ENCODE data around the gene OXCT2.

Gene OXCT2

DNA sequence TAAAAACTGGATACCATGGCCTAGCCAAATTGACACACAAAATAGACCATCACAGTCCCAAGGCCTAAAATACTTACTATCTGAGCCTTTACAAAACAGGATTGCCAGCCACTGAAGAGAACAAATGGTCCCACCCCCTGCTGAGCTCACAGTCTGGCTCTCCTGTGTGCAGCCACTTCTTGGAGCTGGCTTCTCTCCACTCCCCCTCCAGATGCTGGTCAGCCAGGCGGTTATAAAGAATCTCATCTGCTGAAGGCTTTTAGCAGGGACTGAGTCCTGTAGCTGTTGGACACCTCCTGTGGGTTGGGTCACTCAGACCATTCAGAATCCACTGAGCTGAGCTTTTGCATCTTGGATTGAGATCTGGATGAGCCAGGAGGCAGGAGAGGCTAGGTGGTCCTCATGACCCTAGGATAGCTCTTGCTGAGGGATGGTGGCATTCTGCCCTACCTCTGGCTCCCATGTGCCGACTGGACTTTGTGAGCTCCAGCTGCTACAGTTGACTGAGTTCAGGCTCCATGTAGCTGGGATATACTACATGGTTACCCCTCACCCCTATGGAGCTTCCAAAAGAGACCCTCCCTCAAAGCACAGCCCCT is 16.1 kb downstream of the OXCT2 start:
- Mint-ChIP-seq H3K27ac (no peak overlapping the region), H3K4me1 (peaks cover 4% of the 10 kb centered on the region), H3K9me3 (no peaks in the 10 kb centered on the region), H3K4me3 (no peak overlapping the region), H3K36me3 (ENCODE audit: low read depth) (peaks cover 57% of the 10 kb centered on the region), H3K27me3 (ENCODE audit: low read depth) (peaks cover 4% of the 10 kb centered on the region)
- TF ChIP-seq, protein P1, sequence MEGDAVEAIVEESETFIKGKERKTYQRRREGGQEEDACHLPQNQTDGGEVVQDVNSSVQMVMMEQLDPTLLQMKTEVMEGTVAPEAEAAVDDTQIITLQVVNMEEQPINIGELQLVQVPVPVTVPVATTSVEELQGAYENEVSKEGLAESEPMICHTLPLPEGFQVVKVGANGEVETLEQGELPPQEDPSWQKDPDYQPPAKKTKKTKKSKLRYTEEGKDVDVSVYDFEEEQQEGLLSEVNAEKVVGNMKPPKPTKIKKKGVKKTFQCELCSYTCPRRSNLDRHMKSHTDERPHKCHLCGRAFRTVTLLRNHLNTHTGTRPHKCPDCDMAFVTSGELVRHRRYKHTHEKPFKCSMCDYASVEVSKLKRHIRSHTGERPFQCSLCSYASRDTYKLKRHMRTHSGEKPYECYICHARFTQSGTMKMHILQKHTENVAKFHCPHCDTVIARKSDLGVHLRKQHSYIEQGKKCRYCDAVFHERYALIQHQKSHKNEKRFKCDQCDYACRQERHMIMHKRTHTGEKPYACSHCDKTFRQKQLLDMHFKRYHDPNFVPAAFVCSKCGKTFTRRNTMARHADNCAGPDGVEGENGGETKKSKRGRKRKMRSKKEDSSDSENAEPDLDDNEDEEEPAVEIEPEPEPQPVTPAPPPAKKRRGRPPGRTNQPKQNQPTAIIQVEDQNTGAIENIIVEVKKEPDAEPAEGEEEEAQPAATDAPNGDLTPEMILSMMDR (IDR thresholded peaks at IDR 0.05; ENCODE audit: unreplicated experiment in 3 of 3) = no peak

DNA sequence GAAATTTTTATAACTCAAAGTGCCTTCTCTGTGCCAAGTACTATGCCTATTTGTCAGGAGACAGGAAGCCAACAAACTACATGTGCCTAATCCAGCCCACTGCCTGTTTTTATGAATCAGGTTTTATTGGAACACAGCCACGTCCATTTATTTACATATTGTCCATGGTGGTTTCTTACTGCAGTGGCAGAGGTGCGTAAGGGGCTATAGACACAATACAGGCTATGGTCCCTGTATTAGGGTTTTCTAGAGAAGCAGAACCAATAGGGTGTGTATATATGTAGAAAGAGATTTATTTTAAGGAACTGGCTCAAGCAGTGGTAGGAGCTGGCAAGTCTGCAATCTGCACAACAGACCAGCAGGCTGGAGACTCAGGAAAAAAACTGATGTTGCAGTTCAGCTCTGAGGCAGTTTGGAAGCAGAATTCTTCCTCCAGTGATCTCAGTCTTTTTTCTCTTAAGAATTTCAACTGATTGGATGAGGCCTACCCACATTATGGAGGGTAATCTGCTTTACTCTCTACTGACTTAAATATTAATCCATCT is 17.1 kb downstream of the OXCT2 start:
- H3K4me3 Mint-ChIP-seq = no peak overlapping the region
- TF ChIP-seq, protein P1 (IDR thresholded peaks at IDR 0.05; ENCODE audit: unreplicated experiment in 3 of 3) = no peak
- no peaks in the 10 kb centered on the region for H3K9me3 Mint-ChIP-seq
- peaks cover 4% of the 10 kb centered on the region for H3K27me3 Mint-ChIP-seq (ENCODE audit: low read depth)
- peaks cover 4% of the 10 kb centered on the region for H3K4me1 Mint-ChIP-seq
- H3K27ac Mint-ChIP-seq = no peak overlapping the region
- H3K36me3 Mint-ChIP-seq (ENCODE audit: low read depth) = peaks cover 55% of the 10 kb centered on the region

DNA sequence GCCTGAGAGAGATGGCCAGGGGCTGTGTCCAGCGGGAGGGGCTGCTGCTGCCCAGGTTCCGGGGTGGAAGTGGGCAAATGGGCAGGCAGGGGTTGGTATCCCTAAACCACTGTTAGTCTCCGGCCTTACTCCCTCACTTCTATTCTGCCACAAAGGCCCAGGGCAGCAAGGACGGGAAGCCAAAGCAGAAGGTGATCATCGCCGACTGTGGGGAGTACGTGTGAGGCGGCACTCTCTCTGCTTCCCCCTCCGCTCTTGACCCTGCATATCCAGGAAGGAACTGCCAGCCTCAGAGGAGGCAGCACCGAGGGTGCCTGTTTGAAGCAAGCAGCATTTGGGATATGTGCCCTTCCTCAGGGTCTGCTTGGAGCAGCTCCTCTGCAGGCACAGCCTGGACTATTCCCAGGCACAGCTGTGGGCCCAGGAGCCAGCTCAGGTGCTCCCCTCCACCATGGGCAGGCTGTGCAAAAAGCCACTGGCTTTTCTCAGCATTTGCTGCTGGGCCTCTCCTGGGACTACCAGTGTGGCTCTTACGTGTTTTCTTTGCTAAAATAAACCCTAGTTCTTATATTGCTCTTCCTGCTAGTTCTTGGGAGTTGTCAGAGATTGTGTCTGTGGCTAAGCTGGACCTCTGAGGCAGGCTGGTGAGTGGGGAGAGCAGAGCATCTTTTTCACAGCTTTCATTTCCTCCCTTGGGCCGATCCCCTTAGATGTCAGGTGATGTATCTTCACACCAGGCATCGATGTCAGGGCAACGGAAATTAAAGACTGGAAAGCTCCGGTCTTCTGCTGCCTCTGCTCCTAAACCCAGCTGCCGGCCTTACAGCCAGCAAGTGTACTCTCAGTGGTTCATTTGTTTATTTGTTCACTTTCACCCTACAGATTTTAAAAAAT is 17.8 kb downstream of the OXCT2 start:
- Mint-ChIP-seq H3K4me3 (no peak overlapping the region), H3K9me3 (no peaks in the 10 kb centered on the region), H3K27ac (no peak overlapping the region), H3K4me1 (peaks cover 4% of the 10 kb centered on the region), H3K27me3 (ENCODE audit: low read depth) (peaks cover 4% of the 10 kb centered on the region), H3K36me3 (ENCODE audit: low read depth) (peaks cover 57% of the 10 kb centered on the region)
- TF ChIP-seq, protein P1 (IDR thresholded peaks at IDR 0.05; ENCODE audit: unreplicated experiment in 3 of 3) = no peak

GRCh38 chr1:39752703-39753102 is 18.4 kb downstream of the OXCT2 start:
- TF ChIP-seq, protein P1 (IDR thresholded peaks at IDR 0.05; ENCODE audit: unreplicated experiment in 3 of 3) = no peak
- Mint-ChIP-seq H3K36me3 (ENCODE audit: low read depth) (peaks cover 58% of the 10 kb centered on the region), H3K4me3 (no peak overlapping the region), H3K9me3 (no peaks in the 10 kb centered on the region), H3K27me3 (ENCODE audit: low read depth) (peaks cover 4% of the 10 kb centered on the region), H3K27ac (no peak overlapping the region), H3K4me1 (peaks cover 4% of the 10 kb centered on the region)

DNA sequence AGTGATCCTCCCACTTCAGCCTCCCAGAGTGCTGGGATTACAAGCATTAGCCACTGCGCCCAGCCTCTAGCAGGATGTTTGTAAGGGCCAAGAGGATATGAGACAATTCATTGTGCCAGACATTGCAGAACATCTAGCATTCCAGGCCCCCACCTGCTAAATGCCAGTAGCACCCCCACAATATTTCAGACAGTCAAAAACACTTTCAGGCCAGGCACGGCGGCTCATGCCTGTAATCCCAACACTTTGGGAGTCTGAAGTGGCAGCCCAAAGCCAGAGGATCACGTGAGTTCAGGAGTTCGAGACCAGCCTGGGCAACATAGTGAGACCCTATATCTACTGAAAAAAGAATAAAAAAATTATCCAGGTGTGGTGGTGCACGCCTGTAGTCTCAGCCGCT is 19.6 kb downstream of the OXCT2 start:
- peaks cover 61% of the 10 kb centered on the region for H3K36me3 Mint-ChIP-seq (ENCODE audit: low read depth)
- peaks cover 4% of the 10 kb centered on the region for H3K4me1 Mint-ChIP-seq
- no peaks in the 10 kb centered on the region for H3K9me3 Mint-ChIP-seq
- H3K4me3 Mint-ChIP-seq = no peak overlapping the region
- H3K27me3 Mint-ChIP-seq (ENCODE audit: low read depth) = peaks cover 4% of the 10 kb centered on the region
- TF ChIP-seq, protein P1 (IDR thresholded peaks at IDR 0.05; ENCODE audit: unreplicated experiment in 3 of 3) = no peak
- no peak overlapping the region for H3K27ac Mint-ChIP-seq
